GM23338 (cell line): Measurements from ENCODE around the gene DNAH8.

Experiments
- CREB1 ChIP-seq: fragments of 250-450 bp; sonication (Bioruptor Pico); IDR thresholded peaks from 2 replicates; pipeline ENCODE4 v1.5.0; 2020; ENCODE audit warnings: low read depth, mild to moderate bottlenecking, moderate library complexity
- CTCF ChIP-seq, 2 experiments: fragments of 200-600 bp in 1 of 2; sonication (generic) in 1 of 2; conservative IDR thresholded peaks; 2 replicates each; pipeline versions ENCODE4 v1.5.1 to v1.6.1; 2016 to 2017; ENCODE audit warnings: antibody characterized with exemption in 2 of 2, low read depth in 2 of 2, mild to moderate bottlenecking in 2 of 2, moderate library complexity in 1 of 2
- EZH2 ChIP-seq: fragments of 200-600 bp; sonication (generic); IDR thresholded peaks from one replicate; pipeline ENCODE4 v1.8.0; 2017; ENCODE audit warnings: antibody characterized with exemption, mild to moderate bottlenecking, low read depth; ENCODE audit not compliant: unreplicated experiment
- EZH2phosphoT487 ChIP-seq: fragments of 200-600 bp; sonication (generic); IDR thresholded peaks from one replicate; pipeline ENCODE4 v1.8.1; 2018; ENCODE audit warnings: antibody characterized with exemption; ENCODE audit not compliant: unreplicated experiment
- JUNB ChIP-seq: IDR thresholded peaks from one replicate; pipeline ENCODE4 v1.6.1; 2016; ENCODE audit warnings: antibody characterized with exemption; ENCODE audit not compliant: unreplicated experiment
- NANOG ChIP-seq: IDR thresholded peaks from 2 replicates; pipeline ENCODE4 v1.6.1; 2016; ENCODE audit warnings: antibody characterized with exemption, borderline replicate concordance
- POLR2AphosphoS5 ChIP-seq: IDR thresholded peaks from 2 replicates; pipeline ENCODE4 v1.6.1; 2016; ENCODE audit warnings: antibody characterized with exemption, low read depth
- STAT1 ChIP-seq: IDR thresholded peaks from one replicate; pipeline ENCODE4 v1.6.1; 2016; ENCODE audit warnings: antibody characterized with exemption; ENCODE audit not compliant: unreplicated experiment
- ZNF114 ChIP-seq: fragments of 250-450 bp; sonication (Bioruptor Pico); IDR thresholded peaks from 2 replicates; pipeline ENCODE4 v1.5.0; 2020; ENCODE audit warnings: mild to moderate bottlenecking, moderate library complexity
- ZNF331 ChIP-seq: fragments of 250-450 bp; sonication (Bioruptor Pico); IDR thresholded peaks from 2 replicates; pipeline ENCODE4 v1.5.0; 2020; ENCODE audit warnings: low read depth, mild to moderate bottlenecking, moderate library complexity
- ZNF462 ChIP-seq: fragments of 250-450 bp; sonication (Bioruptor Pico); IDR thresholded peaks from 2 replicates; pipeline ENCODE4 v1.5.0; 2020; ENCODE audit warnings: mild to moderate bottlenecking, moderate library complexity
- TF ChIP-seq, protein P1 (sequence below): IDR thresholded peaks from one replicate; pipeline ENCODE4 v1.6.1; 2018; ENCODE audit warnings: antibody characterized with exemption; ENCODE audit not compliant: unreplicated experiment
- TF ChIP-seq, protein P2 (sequence below): IDR thresholded peaks from 2 replicates; pipeline ENCODE4 v1.6.1; 2016; ENCODE audit warnings: antibody characterized with exemption

DNA sequence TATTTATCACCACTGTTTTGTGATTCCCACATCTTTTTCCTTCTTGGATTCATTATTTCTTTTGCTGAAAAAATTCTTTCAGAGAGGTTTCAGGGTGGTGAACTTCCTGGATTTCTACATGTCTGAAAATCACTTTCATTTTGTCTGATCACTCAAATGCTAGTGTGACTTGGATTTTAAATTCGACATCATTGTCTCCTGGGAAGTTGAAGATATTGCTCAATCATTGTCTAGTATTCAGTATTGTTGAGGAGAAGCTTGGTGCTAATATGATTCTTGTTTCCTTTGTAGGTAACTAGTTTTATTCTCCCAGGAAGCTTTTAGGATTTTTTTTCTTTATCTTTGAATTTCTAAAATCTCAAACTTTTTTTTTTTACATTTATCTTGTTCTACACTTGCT lies 45.0 kb downstream of the DNAH8 start:
- TF ChIP-seq CTCF (conservative IDR thresholded peaks at IDR 0.05; ENCODE audit: low read depth in 2 of 2) (no peak), POLR2AphosphoS5 (no peak), EZH2 (no peak), ZNF114 (CRISPR knock-in tag) (no peak), ZNF331 (no peak), CREB1 (no peak), EZH2phosphoT487 (no peak), STAT1 (no peak), JUNB (no peak), NANOG (no peak), ZNF462 (no peak)
- TF ChIP-seq, protein P1, sequence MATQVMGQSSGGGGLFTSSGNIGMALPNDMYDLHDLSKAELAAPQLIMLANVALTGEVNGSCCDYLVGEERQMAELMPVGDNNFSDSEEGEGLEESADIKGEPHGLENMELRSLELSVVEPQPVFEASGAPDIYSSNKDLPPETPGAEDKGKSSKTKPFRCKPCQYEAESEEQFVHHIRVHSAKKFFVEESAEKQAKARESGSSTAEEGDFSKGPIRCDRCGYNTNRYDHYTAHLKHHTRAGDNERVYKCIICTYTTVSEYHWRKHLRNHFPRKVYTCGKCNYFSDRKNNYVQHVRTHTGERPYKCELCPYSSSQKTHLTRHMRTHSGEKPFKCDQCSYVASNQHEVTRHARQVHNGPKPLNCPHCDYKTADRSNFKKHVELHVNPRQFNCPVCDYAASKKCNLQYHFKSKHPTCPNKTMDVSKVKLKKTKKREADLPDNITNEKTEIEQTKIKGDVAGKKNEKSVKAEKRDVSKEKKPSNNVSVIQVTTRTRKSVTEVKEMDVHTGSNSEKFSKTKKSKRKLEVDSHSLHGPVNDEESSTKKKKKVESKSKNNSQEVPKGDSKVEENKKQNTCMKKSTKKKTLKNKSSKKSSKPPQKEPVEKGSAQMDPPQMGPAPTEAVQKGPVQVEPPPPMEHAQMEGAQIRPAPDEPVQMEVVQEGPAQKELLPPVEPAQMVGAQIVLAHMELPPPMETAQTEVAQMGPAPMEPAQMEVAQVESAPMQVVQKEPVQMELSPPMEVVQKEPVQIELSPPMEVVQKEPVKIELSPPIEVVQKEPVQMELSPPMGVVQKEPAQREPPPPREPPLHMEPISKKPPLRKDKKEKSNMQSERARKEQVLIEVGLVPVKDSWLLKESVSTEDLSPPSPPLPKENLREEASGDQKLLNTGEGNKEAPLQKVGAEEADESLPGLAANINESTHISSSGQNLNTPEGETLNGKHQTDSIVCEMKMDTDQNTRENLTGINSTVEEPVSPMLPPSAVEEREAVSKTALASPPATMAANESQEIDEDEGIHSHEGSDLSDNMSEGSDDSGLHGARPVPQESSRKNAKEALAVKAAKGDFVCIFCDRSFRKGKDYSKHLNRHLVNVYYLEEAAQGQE: no peak
- TF ChIP-seq, protein P2, sequence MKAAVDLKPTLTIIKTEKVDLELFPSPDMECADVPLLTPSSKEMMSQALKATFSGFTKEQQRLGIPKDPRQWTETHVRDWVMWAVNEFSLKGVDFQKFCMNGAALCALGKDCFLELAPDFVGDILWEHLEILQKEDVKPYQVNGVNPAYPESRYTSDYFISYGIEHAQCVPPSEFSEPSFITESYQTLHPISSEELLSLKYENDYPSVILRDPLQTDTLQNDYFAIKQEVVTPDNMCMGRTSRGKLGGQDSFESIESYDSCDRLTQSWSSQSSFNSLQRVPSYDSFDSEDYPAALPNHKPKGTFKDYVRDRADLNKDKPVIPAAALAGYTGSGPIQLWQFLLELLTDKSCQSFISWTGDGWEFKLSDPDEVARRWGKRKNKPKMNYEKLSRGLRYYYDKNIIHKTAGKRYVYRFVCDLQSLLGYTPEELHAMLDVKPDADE: no peak
